Endothelial cell of umbilical vein (primary cell): ENCODE data around the gene CYP2C19.

Experiments used
- EZH2 ChIP-seq: IDR thresholded peaks from 2 replicates; pipeline ENCODE4 v1.6.1; 2012; ENCODE audit warnings: borderline replicate concordance, low read depth, mild to moderate bottlenecking, moderate library complexity, low read length, inconsistent platforms; ENCODE audit not compliant: severe bottlenecking
- FOS ChIP-seq: IDR thresholded peaks from 2 replicates; pipeline ENCODE4 v1.6.1; 2011; ENCODE audit warnings: mild to moderate bottlenecking, low read length, moderate library complexity, borderline replicate concordance; ENCODE audit not compliant: insufficient read depth
- GATA2 ChIP-seq: IDR thresholded peaks from 2 replicates; pipeline ENCODE4 v1.7.0; 2011; ENCODE audit warnings: low read depth, mild to moderate bottlenecking, moderate library complexity, mixed read lengths, low read length; ENCODE audit not compliant: insufficient read length, insufficient read depth
- JUN ChIP-seq: IDR thresholded peaks from 2 replicates; pipeline ENCODE4 v1.6.1; 2011; ENCODE audit warnings: borderline replicate concordance, low read depth; ENCODE audit not compliant: insufficient read length, insufficient read depth
- MYC ChIP-seq: IDR thresholded peaks from one replicate; pipeline ENCODE4 v1.6.1; 2011; ENCODE audit warnings: mild to moderate bottlenecking, low read depth, low read length
- POLR2A ChIP-seq: IDR thresholded peaks from 2 replicates; pipeline ENCODE4 v1.6.1; 2012; ENCODE audit warnings: low read depth, mild to moderate bottlenecking, control low read depth, low read length
- POLR2AphosphoS5 ChIP-seq: IDR thresholded peaks from 2 replicates; pipeline ENCODE4 v1.6.1; 2012; ENCODE audit warnings: low read depth, mild to moderate bottlenecking, control low read depth, low read length, moderate library complexity; ENCODE audit not compliant: insufficient read depth
- TF ChIP-seq, protein P1 (sequence below), 2 donors: IDR thresholded peaks; 1 replicate in 1 of 2; 2 replicates in 1 of 2; pipeline ENCODE4 v1.5.1; 2011; ENCODE audit warnings: low read length in 2 of 2, mild to moderate bottlenecking in 2 of 2, moderate library complexity in 2 of 2, control low read depth in 1 of 2, inconsistent platforms in 1 of 2, low read depth in 1 of 2; ENCODE audit not compliant: insufficient read depth in 1 of 2; ENCODE audit errors: extremely low read depth in 1 of 2
- TF ChIP-seq, protein P2 (sequence below): IDR thresholded peaks from 2 replicates; pipeline ENCODE4 v1.6.1; 2011; ENCODE audit not compliant: insufficient read depth, insufficient read length

DNA sequence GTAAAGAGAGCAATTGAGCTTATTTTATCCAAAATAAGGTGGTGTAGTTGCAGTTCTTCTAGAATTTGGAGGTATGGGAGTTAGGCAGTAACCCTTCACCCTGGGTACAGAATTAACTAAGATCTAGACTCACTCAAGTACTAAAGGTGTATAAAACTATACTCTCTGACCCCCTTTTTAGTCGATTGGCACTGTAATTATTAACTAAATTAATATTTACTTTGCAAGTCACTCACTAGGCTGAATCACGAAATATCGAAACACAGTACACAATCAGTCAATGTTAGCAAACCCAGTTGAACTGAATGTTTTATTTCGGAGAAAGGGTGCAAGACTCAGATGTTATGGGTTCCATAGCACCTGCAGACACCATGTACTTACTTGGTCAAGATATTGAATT lies 14.6 kb upstream of the CYP2C19 start:
- TF ChIP-seq, protein P1, sequence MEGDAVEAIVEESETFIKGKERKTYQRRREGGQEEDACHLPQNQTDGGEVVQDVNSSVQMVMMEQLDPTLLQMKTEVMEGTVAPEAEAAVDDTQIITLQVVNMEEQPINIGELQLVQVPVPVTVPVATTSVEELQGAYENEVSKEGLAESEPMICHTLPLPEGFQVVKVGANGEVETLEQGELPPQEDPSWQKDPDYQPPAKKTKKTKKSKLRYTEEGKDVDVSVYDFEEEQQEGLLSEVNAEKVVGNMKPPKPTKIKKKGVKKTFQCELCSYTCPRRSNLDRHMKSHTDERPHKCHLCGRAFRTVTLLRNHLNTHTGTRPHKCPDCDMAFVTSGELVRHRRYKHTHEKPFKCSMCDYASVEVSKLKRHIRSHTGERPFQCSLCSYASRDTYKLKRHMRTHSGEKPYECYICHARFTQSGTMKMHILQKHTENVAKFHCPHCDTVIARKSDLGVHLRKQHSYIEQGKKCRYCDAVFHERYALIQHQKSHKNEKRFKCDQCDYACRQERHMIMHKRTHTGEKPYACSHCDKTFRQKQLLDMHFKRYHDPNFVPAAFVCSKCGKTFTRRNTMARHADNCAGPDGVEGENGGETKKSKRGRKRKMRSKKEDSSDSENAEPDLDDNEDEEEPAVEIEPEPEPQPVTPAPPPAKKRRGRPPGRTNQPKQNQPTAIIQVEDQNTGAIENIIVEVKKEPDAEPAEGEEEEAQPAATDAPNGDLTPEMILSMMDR (IDR thresholded peaks at IDR 0.05; ENCODE audit: extremely low read depth in 1 of 2, insufficient read depth in 1 of 2, low read depth in 1 of 2, low read length in 2 of 2) = no peak
- no peak for TF ChIP-seq POLR2A
- no peak for TF ChIP-seq POLR2AphosphoS5
- TF ChIP-seq GATA2 = no peak
- TF ChIP-seq FOS = no peak
- TF ChIP-seq EZH2 = no peak
- no peak for TF ChIP-seq MYC
- TF ChIP-seq, protein P2, sequence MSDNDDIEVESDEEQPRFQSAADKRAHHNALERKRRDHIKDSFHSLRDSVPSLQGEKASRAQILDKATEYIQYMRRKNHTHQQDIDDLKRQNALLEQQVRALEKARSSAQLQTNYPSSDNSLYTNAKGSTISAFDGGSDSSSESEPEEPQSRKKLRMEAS = no peak
- no peak for TF ChIP-seq JUN
